ENCODE results near the gene MAPK4. TPM values are rescaled to one million over a fixed set of nuclear protein-coding genes. Genes with fewer than 3 reads are reported as not detected.

Gene MAPK4
- total RNA-seq, 3 donors from 2014 or later = 0.41 to 9.9 (median 0.43) TPM

GRCh38 chr18:50734886-50735285, 175.0 kb downstream of the MAPK4 start:
- DNase-seq = no peak
- Histone ChIP-seq H3K36me3 (ENCODE audit: low read depth) (no peaks in the 10 kb centered on the region), H3K4me1 (ENCODE audit: low read depth) (no peaks in the 10 kb centered on the region), H3K4me3 (no peak overlapping the region), H3K9me3 (no peaks in the 10 kb centered on the region)
- no peak for TF ChIP-seq CTCF (IDR thresholded peaks at IDR 0.05)
- intact Hi-C loops (cut with DNase I, micrococcal nuclease) = no loop called here
- no peak for ATAC-seq

- intact Hi-C loops (cut with DNase I, micrococcal nuclease) = no loop called here
- H3K4me1 ChIP-seq (ENCODE audit: low read depth) = no peaks in the 10 kb centered on the region
- no peak overlapping the region for H3K4me3 ChIP-seq
- TF ChIP-seq CTCF (IDR thresholded peaks at IDR 0.05) = no peak
- no peak for ATAC-seq
- no peak for DNase-seq
- no peaks in the 10 kb centered on the region for H3K9me3 ChIP-seq
- H3K36me3 ChIP-seq (ENCODE audit: low read depth) = no peaks in the 10 kb centered on the region
These were observed 177.2 kb downstream of the MAPK4 start for GRCh38 chr18:50737127-50737526.

GRCh38 chr18:50738098-50738757, 178.3 kb downstream of the MAPK4 start:
- Histone ChIP-seq H3K4me1 (ENCODE audit: low read depth) (no peaks in the 10 kb centered on the region), H3K9me3 (no peaks in the 10 kb centered on the region), H3K36me3 (ENCODE audit: low read depth) (no peaks in the 10 kb centered on the region), H3K4me3 (no peak overlapping the region)
- ATAC-seq = no peak
- TF ChIP-seq CTCF (IDR thresholded peaks at IDR 0.05) = no peak
- intact Hi-C loops (cut with DNase I, micrococcal nuclease) = no loop called here
- DNase-seq = no peak

- no peak overlapping the region for H3K4me3 ChIP-seq
- intact Hi-C loops (cut with DNase I, micrococcal nuclease) = no loop called here
- H3K36me3 ChIP-seq (ENCODE audit: low read depth) = no peaks in the 10 kb centered on the region
- TF ChIP-seq CTCF (IDR thresholded peaks at IDR 0.05) = no peak
- no peaks in the 10 kb centered on the region for H3K4me1 ChIP-seq (ENCODE audit: low read depth)
- no peaks in the 10 kb centered on the region for H3K9me3 ChIP-seq
- ATAC-seq (no peak), DNase-seq (no peak)
These were observed 183.1 kb downstream of the MAPK4 start for GRCh38 chr18:50742952-50743351.

GRCh38 chr18:50744253-50744652, 184.4 kb downstream of the MAPK4 start:
- Histone ChIP-seq H3K4me3 (no peak overlapping the region), H3K4me1 (ENCODE audit: low read depth) (no peaks in the 10 kb centered on the region), H3K9me3 (no peaks in the 10 kb centered on the region), H3K36me3 (ENCODE audit: low read depth) (no peaks in the 10 kb centered on the region)
- intact Hi-C loops (cut with DNase I, micrococcal nuclease) = no loop called here
- ATAC-seq (no peak), DNase-seq (no peak)
- TF ChIP-seq CTCF (IDR thresholded peaks at IDR 0.05) = no peak

- ATAC-seq (no peak), DNase-seq (no peak)
- H3K36me3 ChIP-seq (ENCODE audit: low read depth) = no peaks in the 10 kb centered on the region
- H3K4me1 ChIP-seq (ENCODE audit: low read depth) = no peaks in the 10 kb centered on the region
- intact Hi-C loops (cut with DNase I, micrococcal nuclease) = no loop called here
- no peak for TF ChIP-seq CTCF (IDR thresholded peaks at IDR 0.05)
- H3K9me3 ChIP-seq = no peaks in the 10 kb centered on the region
- H3K4me3 ChIP-seq = no peak overlapping the region
These were observed 186.1 kb downstream of the MAPK4 start for GRCh38 chr18:50745945-50746344.

Data from mucosa of descending colon (tissue), 3 donors.